ENCODE measurements around the gene MCF2L. TPM values are rescaled to one million over a fixed set of nuclear protein-coding genes. Genes with fewer than 3 reads are reported as not detected.
"Not testable (repeated sequence)": the region's sequence is repeated elsewhere in the genome, so short reads cannot be mapped to it uniquely, and the experiment has no call there.

Gene MCF2L
- total and polyA plus RNA-seq, 2 donors = 15.3 to 31.7 TPM

DNA sequence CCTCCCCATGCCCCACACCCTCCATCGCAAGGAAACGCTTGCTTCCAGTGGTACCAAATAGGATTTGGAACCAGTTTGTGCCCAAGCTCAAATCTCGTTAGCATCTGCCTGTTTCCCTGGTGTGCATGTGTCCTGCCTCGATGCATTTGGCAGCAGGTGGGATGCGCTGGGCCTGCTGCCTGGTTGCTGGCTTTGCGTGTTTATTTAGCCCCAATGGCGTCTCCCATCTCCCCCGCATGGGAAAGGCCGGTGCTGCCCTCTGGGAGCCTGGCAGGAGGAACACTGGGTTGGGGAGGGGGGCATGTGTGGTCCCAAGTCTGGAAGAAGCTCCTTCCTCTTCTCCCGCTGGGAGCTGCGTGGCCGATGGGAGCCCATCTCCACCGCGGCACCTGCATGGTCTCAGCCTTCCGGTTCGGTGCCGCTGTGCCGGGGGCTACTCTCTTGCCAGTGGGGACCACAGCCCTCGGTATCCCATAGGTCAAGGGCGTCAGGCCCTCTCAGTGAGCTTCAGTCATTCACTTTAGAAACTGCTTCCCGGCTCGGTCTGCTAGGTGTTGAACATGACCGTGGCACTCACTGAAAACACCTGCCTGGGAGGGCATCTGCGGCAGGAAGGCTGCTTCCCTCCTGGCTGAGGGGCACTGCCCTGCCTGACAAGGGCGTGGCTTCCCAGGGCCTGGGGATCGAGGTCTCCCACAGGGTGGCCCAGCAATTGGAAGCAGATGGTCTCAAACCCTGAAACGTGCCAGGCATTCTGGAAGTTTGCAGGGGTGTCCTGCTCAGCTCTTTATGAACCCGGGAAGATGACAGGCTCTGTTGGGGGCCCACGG lies 124.8 kb downstream of the MCF2L start:
- 76% methylated on average over 29 of the region's 29 CpGs for WGBS
- no peak for DNase-seq (ENCODE audit: extremely low spot score)
- Histone ChIP-seq H3K36me3 (ENCODE audit: insufficient read depth) (no peaks in the 10 kb centered on the region), H3K27ac (ENCODE audit: low read depth) (no peak overlapping the region), H3K4me3 (ENCODE audit: low read depth, low read length) (no peak overlapping the region), H3K4me1 (ENCODE audit: insufficient read depth) (no peaks in the 10 kb centered on the region)

DNA sequence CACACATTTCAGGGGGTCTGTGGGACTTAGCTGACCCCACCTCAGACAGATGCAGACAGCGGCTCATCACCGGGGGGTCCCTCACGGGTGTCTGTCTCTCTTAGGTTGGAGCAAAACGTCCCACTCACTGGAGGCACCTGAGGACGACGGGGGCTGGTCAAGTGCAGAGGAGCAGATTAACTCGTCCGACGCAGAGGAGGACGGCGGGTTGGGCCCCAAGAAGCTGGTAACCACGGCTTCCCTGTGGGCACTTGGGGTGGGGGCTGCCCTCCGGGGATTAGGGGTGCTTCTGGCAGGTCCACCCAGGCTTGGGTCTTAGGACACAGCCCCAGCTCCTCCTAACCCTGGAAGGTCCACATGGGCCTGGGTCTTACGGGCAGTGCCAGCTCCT lies 125.4 kb downstream of the MCF2L start:
- H3K4me1 ChIP-seq (ENCODE audit: insufficient read depth) = no peaks in the 10 kb centered on the region
- H3K36me3 ChIP-seq (ENCODE audit: insufficient read depth) = no peaks in the 10 kb centered on the region
- H3K27ac ChIP-seq (ENCODE audit: low read depth) = no peak overlapping the region
- H3K4me3 ChIP-seq (ENCODE audit: low read depth, low read length) = no peak overlapping the region
- 78% methylated on average over 14 of the region's 14 CpGs for WGBS
- no peak for DNase-seq (ENCODE audit: extremely low spot score)

DNA sequence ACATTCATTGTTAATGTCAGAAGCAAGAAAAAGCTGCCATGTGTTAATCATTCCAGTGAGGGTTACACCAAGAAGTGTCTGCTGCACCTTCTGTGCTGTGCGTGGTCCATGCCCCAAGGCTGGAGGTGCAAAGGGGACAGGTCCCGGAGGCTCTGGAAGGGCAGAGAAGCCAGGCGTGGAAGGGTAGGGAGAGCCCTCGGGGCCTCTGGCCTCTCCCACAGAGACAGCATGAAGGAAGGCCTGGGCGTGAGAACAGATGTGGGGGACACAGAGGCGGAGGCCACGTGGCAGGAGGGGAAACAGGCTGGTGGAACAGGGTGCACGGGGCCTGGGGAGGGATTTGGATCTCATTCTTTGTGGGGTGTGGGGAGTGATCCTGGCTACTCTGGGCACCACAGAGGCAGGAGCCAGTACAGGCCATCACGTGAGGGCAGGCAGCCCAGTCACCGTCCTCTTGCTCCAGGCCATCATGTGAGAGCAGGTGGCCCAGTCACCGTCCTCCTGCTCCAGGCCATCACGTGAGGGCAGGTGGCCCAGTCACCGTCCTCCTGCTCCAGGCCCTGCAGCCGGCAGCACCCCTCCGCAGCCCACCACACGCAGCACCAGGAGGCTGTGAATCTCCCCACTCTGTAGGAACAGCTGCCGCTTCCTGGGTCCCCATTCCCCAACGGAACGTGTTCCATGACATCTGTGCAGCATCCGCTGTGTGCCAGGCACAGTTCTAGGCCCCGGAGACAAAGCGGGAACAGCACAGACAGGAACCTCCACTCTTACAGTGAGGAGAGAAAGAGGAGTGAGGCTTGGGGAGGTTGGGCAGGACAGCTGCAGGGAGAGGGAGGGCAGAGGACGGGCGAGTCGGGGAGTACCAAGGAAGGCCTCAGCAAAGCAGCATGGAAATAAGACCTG lies 126.4 kb downstream of the MCF2L start:
- no peak overlapping the region for H3K27ac ChIP-seq (ENCODE audit: low read depth)
- WGBS = 91% methylated on average over 25 of the region's 25 CpGs
- H3K4me1 ChIP-seq (ENCODE audit: insufficient read depth) = no peaks in the 10 kb centered on the region
- no peak overlapping the region for H3K4me3 ChIP-seq (ENCODE audit: low read depth, low read length)
- no peaks in the 10 kb centered on the region for H3K36me3 ChIP-seq (ENCODE audit: insufficient read depth)
- no peak for DNase-seq (ENCODE audit: extremely low spot score)

DNA sequence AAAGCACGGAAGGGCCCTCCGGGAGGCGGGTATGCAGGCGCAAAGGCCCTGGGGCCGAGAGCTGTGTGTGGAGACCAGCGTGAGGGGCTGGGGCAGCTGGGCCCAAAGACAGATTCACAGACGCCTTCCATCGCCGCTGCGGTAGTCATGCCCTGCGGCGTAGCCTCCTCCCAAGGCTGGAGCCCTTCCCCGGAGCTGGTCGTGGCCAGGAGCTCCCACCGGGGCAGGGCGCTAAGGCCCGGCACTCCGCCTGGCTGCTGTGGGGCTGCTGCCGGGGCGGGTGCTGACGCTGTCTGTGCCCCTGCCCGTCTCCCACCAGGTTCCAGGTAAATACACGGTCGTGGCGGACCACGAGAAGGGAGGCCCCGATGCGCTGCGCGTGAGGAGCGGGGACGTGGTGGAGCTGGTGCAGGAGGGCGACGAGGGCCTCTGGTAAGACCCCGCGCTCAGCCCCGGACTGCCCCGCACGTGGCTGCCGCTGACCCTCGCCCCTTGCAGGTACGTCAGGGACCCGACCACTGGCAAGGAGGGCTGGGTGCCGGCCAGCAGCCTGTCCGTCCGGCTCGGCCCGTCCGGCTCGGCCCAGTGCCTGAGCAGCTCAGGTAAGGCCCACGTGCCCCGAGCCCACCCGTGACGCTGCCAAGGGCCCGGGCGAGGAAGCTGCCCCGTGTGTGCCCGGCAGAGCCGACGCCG lies 127.2 kb downstream of the MCF2L start:
- Histone ChIP-seq H3K36me3 (ENCODE audit: insufficient read depth) (no peaks in the 10 kb centered on the region), H3K4me1 (ENCODE audit: insufficient read depth) (no peaks in the 10 kb centered on the region), H3K27ac (ENCODE audit: low read depth) (no peak overlapping the region), H3K4me3 (ENCODE audit: low read depth, low read length) (no peak overlapping the region)
- WGBS = 95% methylated on average over 61 of the region's 61 CpGs
- DNase-seq (ENCODE audit: extremely low spot score) = no peak

DNA sequence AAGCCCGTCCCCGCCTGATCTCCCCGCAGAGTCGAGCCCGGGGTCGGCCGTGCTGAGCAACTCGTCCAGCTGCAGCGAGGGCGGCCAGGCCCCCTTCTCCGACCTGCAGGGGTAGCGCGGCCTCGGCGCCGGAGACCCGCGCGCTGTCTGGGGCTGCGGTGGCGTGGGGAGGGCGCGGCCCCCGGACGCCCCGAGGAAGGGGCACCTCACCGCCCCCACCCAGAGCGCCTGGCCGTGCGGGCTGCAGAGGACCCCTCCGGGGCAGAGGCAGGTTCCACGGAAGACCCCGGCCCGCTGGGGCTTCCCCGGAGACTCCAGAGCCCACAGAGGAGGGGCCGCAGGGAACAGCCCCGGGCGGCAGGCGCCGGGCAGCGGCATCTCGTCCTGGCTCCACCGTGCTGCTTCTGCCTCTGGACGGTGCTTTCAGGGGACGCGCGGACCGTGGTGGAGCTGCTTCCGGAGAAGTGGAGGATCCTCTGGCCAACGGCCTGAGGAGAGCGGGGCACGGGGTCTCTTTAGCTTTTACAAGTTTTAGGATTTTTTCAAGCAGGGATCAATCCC lies 127.8 kb downstream of the MCF2L start:
- Histone ChIP-seq H3K27ac (ENCODE audit: low read depth) (no peak overlapping the region), H3K4me1 (ENCODE audit: insufficient read depth) (no peaks in the 10 kb centered on the region), H3K4me3 (ENCODE audit: low read depth, low read length) (no peak overlapping the region), H3K36me3 (ENCODE audit: insufficient read depth) (no peaks in the 10 kb centered on the region)
- WGBS = 95% methylated on average over 52 of the region's 52 CpGs
- no peak for DNase-seq (ENCODE audit: extremely low spot score)

DNA sequence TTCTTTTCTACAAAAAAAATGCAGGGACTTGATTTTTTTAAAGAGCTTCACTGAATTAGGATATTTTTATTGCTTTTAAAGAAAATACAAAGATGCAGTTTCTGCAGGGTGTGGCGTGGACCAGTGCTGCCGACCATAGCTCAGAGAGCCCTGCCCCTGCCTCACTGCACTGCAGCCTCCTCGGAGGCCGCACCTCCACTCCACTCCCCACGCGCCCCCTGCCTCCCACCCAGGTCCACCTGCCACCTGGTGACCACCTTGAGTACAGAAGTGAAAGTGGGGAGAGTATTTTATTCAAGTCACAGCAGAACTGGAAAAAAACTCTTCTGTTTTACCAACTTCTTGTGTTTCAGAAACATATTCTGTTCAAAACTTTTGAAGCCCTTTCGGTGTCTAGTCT lies 128.6 kb downstream of the MCF2L start:
- WGBS = 84% methylated on average over 7 of the region's 7 CpGs
- H3K4me3 ChIP-seq (ENCODE audit: low read depth, low read length) = no peak overlapping the region
- H3K4me1 ChIP-seq (ENCODE audit: insufficient read depth) = no peaks in the 10 kb centered on the region
- no peaks in the 10 kb centered on the region for H3K36me3 ChIP-seq (ENCODE audit: insufficient read depth)
- no peak for DNase-seq (ENCODE audit: extremely low spot score)
- no peak overlapping the region for H3K27ac ChIP-seq (ENCODE audit: low read depth)

DNA sequence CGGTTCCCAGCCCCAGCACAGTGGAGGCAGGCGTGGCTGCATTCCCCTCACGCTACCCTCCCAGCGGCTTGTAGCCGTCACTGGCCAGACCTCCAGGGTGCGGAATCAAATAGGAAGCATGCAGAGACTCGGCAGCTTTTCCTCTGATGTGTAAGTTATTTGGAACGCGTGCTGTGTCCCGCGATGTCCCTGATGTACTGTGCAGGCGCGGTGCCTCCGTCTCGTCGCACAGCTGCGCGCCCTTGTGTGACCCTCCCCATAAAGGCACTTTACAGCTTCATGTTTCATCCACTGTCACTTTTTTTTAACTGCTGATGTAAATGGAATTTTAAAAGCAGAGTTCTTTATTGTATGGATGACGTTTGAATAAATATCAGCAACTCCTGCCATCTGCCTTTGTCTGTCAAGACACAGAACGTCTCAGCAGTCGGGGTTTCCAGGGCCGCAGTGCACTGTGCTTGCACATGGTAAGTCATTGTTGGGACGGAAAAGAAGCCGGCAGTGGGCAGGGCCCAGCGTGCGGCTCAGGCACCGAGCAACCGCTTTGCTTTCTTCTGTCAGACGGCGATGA lies 129.2 kb downstream of the MCF2L start:
- peak; percentile 18 for DNase-seq (ENCODE audit: extremely low spot score)
- no peaks in the 10 kb centered on the region for H3K4me1 ChIP-seq (ENCODE audit: insufficient read depth)
- no peak overlapping the region for H3K4me3 ChIP-seq (ENCODE audit: low read depth, low read length)
- WGBS = 47% methylated on average over 30 of the region's 30 CpGs
- H3K27ac ChIP-seq (ENCODE audit: low read depth) = no peak overlapping the region
- H3K36me3 ChIP-seq (ENCODE audit: insufficient read depth) = no peaks in the 10 kb centered on the region

DNA sequence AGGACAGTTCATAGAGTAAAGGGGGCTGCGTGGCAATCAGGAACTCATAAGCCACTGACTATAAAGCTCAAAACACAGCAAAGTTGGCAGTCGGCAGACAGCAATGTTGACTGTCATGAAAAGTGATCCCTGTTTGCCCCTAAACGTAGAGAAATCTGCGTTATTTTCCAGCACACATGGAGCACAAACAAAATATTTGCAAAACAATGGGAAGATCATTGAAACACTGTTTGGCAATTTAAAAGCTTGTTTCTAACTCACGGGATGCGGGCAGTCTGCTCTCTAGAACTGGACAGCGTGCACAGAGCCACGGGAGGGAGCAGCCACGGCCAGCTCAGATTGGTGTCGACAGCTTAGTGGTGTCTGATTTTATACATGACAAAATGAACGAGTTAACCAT lies 130.1 kb downstream of the MCF2L start:
- 73% methylated on average over 11 of the region's 11 CpGs for WGBS
- H3K27ac ChIP-seq (ENCODE audit: low read depth) = no peak overlapping the region
- no peak for DNase-seq (ENCODE audit: extremely low spot score)
- no peaks in the 10 kb centered on the region for H3K4me1 ChIP-seq (ENCODE audit: insufficient read depth)
- H3K4me3 ChIP-seq (ENCODE audit: low read depth, low read length) = no peak overlapping the region
- no peaks in the 10 kb centered on the region for H3K36me3 ChIP-seq (ENCODE audit: insufficient read depth)

DNA sequence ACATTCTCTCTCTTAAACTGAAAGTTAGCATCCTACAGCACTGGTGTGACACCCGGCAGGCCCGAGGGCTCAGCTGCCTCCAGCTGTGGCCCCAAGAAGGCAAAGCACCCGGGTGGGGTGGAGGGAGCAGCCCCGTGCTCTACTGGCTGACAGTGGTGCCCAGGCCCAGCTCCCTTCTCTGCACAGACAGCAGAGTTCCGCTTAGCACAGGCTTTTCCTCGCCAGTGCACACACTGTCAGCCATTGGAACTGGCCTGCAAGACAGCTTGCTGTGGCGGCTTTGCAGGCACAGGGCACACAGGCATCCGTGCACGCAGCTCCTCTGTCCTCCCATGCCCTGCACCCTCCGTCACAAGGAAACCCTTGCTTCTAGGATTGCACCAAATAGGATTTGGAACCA lies 133.3 kb downstream of the MCF2L start:
- H3K4me1 ChIP-seq (ENCODE audit: insufficient read depth); DNase-seq (ENCODE audit: extremely low spot score); H3K36me3 ChIP-seq (ENCODE audit: insufficient read depth); H3K4me3 ChIP-seq (ENCODE audit: low read depth, low read length); H3K27ac ChIP-seq (ENCODE audit: low read depth): not testable (repeated sequence)
- 80% methylated on average over 10 of the region's 10 CpGs for WGBS

DNA sequence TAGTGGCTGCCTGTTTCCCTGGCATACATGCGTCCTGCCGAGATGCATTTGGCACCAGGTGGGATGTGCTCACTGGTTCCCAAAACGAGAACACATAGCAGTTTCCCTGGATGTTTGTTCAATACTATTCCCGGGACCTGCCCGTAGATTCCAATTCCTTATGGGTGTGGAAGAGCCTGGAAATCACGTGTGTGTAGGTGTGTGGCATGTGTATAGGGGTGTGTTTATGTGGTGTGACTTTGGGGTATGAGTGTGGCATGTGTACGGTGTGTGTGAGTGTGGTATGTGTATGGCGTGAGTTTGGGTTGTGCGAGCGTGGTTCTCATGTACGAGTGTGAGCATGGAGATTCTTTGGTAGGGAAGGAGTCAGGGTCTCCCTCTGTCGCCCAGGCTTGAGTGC lies 133.7 kb downstream of the MCF2L start:
- DNase-seq (ENCODE audit: extremely low spot score) = no peak
- no peak overlapping the region for H3K27ac ChIP-seq (ENCODE audit: low read depth)
- no peaks in the 10 kb centered on the region for H3K36me3 ChIP-seq (ENCODE audit: insufficient read depth)
- H3K4me3 ChIP-seq (ENCODE audit: low read depth, low read length) = no peak overlapping the region
- 88% methylated on average over 12 of the region's 12 CpGs for WGBS
- H3K4me1 ChIP-seq (ENCODE audit: insufficient read depth) = no peaks in the 10 kb centered on the region

DNA sequence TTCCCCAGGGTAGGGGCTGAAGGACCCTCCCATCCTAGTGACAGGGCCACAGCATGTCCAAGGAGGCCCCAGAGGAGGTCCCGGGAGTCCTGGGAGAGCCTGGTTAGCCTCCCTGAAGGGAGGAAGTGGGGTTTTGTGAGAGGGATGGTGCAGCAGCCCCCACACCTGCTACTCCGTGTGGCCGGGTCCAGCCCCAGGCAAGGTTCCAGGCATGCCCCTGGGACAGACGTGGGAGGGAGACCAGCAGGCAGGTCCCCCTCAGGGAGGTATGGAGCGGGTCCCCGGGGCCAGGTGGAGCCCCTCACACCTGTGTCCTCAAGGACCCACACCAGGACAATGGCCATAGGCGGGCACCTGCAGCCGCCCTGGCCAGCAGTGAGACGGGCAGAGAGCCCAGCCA lies 134.6 kb downstream of the MCF2L start:
- H3K27ac ChIP-seq (ENCODE audit: low read depth) = no peak overlapping the region
- H3K4me1 ChIP-seq (ENCODE audit: insufficient read depth) = no peaks in the 10 kb centered on the region
- no peak overlapping the region for H3K4me3 ChIP-seq (ENCODE audit: low read depth, low read length)
- no peaks in the 10 kb centered on the region for H3K36me3 ChIP-seq (ENCODE audit: insufficient read depth)
- 79% methylated on average over 9 of the region's 9 CpGs for WGBS
- DNase-seq (ENCODE audit: extremely low spot score) = no peak

DNA sequence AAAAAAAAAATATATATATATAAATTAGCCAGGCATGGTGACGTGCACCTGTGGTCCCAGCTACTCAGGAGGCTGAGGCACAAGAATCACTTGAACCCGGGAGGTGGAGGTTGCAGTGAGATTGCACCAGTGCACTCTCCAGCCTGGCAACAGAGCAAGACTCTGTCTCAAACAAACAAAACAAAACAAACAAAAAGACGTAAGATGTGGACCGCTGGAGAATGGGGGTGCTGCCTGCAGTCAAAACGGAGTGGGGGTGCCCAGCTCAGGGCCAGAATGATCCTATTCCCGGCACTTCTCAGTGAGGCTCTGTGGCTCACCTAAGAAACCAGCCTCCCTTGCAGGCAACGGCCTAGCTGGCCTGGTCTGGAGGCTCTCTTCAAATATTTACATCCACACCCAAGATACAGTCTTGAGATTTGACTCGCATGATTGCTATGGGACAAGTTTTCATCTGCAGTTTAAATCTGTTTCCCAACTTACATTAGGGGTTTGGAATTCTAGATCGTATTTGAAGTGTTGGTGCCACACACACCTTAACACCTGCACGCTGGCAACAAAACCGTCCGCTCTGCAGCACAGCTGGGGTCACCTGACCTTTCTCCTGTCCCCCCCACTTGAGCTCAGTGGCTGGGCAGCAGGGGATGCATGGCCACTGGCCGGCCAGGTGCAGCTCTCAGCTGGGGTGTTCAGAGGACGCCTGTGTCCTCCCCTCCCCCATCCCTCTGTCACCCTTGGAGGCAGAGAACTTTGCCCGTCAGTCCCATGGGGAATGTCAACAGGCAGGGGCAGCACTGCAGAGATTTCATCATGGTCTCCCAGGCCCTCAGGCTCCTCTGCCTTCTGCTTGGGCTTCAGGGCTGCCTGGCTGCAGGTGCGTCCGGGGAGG lies 136.3 kb downstream of the MCF2L start, which contains the start of gene F7:
F7 (plus strand) TSS at position 760 of the 889 bp plus-strand sequence; CDS start at position 811, 51 bp downstream.
- Histone ChIP-seq H3K4me3 (ENCODE audit: low read depth, low read length) (no peak within 1 kb of the TSS), H3K36me3 (ENCODE audit: insufficient read depth) (no peaks in the 10 kb centered on the region), H3K27ac (ENCODE audit: low read depth) (no peak within 1 kb of the TSS), H3K4me1 (ENCODE audit: insufficient read depth) (no peaks in the 10 kb centered on the region)
- 66% methylated on average over 17 of the region's 17 CpGs for WGBS
- DNase-seq (ENCODE audit: extremely low spot score) = no peak

Measured in urinary bladder (tissue), 4 donors.